KBM-7 (cell line): ENCODE data around the gene OR8H2.
"Not testable (repeated sequence)": the region's sequence is repeated elsewhere in the genome, so short reads cannot be mapped to it uniquely, and the experiment has no call there.

ENCODE experiments used
- DNase-seq: peaks from one replicate; pipeline ENCODE4 v3.0.0-alpha.2; 2015
- in situ Hi-C: fragments of 300-500 bp; cut with MboI; formaldehyde crosslinking; loops from 2 replicates; pipeline ENCODE4 v1.14.3; 2020; ENCODE audit warnings: low sequenced_read_pairs, low pct_unique_long_range_greater_than_20kb, mixed read lengths

Gene OR8H2

GRCh38 chr11:56103210-56103737, at the start of gene OR8H2:
TSS of gene OR8H2 (plus strand) at chr11:56103687. CDS start at chr11:56105043, 1,356 bp downstream.
- DNase-seq, result no peak
- in situ Hi-C loops, result no loop called here

GRCh38 chr11:56056366-56056765, 47.1 kb upstream of the OR8H2 start:
- in situ Hi-C loops, DNase-seq: not testable (repeated sequence)

GRCh38 chr11:56057661-56058237, 45.7 kb upstream of the OR8H2 start:
- in situ Hi-C loops, DNase-seq: not testable (repeated sequence)

GRCh38 chr11:56058260-56058780, 45.2 kb upstream of the OR8H2 start:
- DNase-seq, in situ Hi-C loops: not testable (repeated sequence)

GRCh38 chr11:56066980-56067379, 36.5 kb upstream of the OR8H2 start:
- in situ Hi-C loops, result no loop called here
- DNase-seq, result no peak

- in situ Hi-C loops, result no loop called here
- DNase-seq, result peak; percentile 16
Measured at GRCh38 chr11:56089697-56090096, 13.8 kb upstream of the OR8H2 start.

- no peak for DNase-seq
- in situ Hi-C loops, result no loop called here
Measured at GRCh38 chr11:56093008-56093407, 10.5 kb upstream of the OR8H2 start, which contains the start of gene OR8I2. TSS of gene OR8I2 (plus strand) at chr11:56093308. CDS start at chr11:56093308, 0 bp downstream.

- in situ Hi-C loops, result no loop called here
- DNase-seq, result no peak
Measured at GRCh38 chr11:56122073-56122472, 18.6 kb downstream of the OR8H2 start, which contains the start of gene OR8H3. TSS of gene OR8H3 (plus strand) at chr11:56122373. CDS start at chr11:56122373, 0 bp downstream.

GRCh38 chr11:56140151-56140661, 36.7 kb downstream of the OR8H2 start, which contains the start of gene OR8J3:
TSS of gene OR8J3 (minus strand) at chr11:56140201. CDS start at chr11:56137718, 2,483 bp downstream.
- in situ Hi-C loops, result no loop called here

GRCh38 chr11:56143681-56144080, 40.2 kb downstream of the OR8H2 start:
- in situ Hi-C loops, DNase-seq: not testable (repeated sequence)

More at GRCh38 chr11:56140151-56140661, 36.7 kb downstream of the OR8H2 start, which contains the start of gene OR8J3:
- DNase-seq, result no peak

GRCh38 chr11:56151376-56151775, 47.9 kb downstream of the OR8H2 start:
- DNase-seq, result no peak

GRCh38 chr11:56152333-56152732, 48.8 kb downstream of the OR8H2 start:
- in situ Hi-C loops, result no loop called here
- no peak for DNase-seq

More at GRCh38 chr11:56151376-56151775, 47.9 kb downstream of the OR8H2 start:
- in situ Hi-C loops, result no loop called here
